Ovary (tissue), 10 donors: ENCODE measurements around the gene CHERP. TPM values are rescaled to one million over a fixed set of nuclear protein-coding genes. Genes with fewer than 3 reads are reported as not detected.
A peak's percentile ranks its signal among the peaks of the same experiment; 100 is the strongest.

Experiments used
- DNase-seq, 5 donors: peaks; one replicate each; pipeline ENCODE4 v3.0.0-alpha.2; 2019 to 2020
- H3K27ac ChIP-seq, 2 donors: fragments of 200-600 bp; one replicate each; pipeline versions ENCODE4 v1.5.1 to v1.8.0; 2019 to 2022
- H3K27me3 ChIP-seq: fragments of 200-600 bp; one replicate; pipeline ENCODE4 v1.8.0; 2022
- H3K36me3 ChIP-seq: fragments of 200-600 bp; sonication (generic); one replicate; pipeline ENCODE4 v1.5.1; 2019
- H3K4me1 ChIP-seq: one replicate; pipeline ENCODE4 v1.8.1; 2013; ENCODE audit warnings: mild to moderate bottlenecking, moderate library complexity; ENCODE audit not compliant: insufficient read depth
- H3K4me3 ChIP-seq: fragments of 200-600 bp; sonication (generic); one replicate; pipeline ENCODE4 v1.5.1; 2017
- H3K9me3 ChIP-seq, 2 donors: fragments of 200-600 bp in 1 of 2; sonication (generic) in 1 of 2; one replicate each; pipeline versions ENCODE4 v1.5.1 to v1.8.1; 2013 to 2019; ENCODE audit warnings: mild to moderate bottlenecking in 1 of 2, moderate library complexity in 1 of 2
- CTCF ChIP-seq, 3 donors: fragments of 450-650 bp in 2 of 3; fragments of 200-600 bp in 1 of 3; IDR thresholded peaks; one replicate each; pipeline versions ENCODE4 v1.5.1 to v1.8.0; 2016 to 2022; ENCODE audit warnings: antibody characterized with exemption in 3 of 3, mild to moderate bottlenecking in 1 of 3
- EP300 ChIP-seq: sonication (generic); formaldehyde crosslinking; IDR thresholded peaks from one replicate; pipeline ENCODE4 v1.6.1; 2017; ENCODE audit warnings: antibody characterized with exemption
- POLR2A ChIP-seq: fragments of 450-650 bp; IDR thresholded peaks from one replicate; pipeline ENCODE4 v1.6.1; 2017; ENCODE audit warnings: antibody characterized with exemption, mild to moderate bottlenecking, moderate library complexity
- WGBS, 3 donors: extraction: QIAGEN DNeasy Blood & Tissue Kit in 1 of 3; methylation state at CpG; one replicate each; pipeline versions ENCODE4 v1.1.5 to v1.1.7; 2013 to 2017; 5-methylcytosine and 5-hydroxymethylcytosine counted together
- intact Hi-C, 4 donors: fragments of 100-400 bp; cut with DNase I; formaldehyde crosslinking; loops; one replicate each; pipeline versions ENCODE4 v1.11.0 to v1.15.1; 2022 to 2023
- long read RNA-seq, 3 donors: library from polyadenylated mRNA in 2 of 3; unstranded in 2 of 3; transcript quantifications; one replicate each; pipeline ENCODE4 v2.0.0 and lab custom pipeline, GENCODE V29; 2021 to 2026
- polyA plus RNA-seq, 2 donors: library from polyadenylated mRNA; stranded (reverse); fragments of 200-250 nt in 1 of 2; fragments of 350-450 nt in 1 of 2; fragmentation: Illumina TruSeq in 1 of 2; extraction: RNeasy Lipid Tissue Mini Kit (QIAGEN cat#74804) in 1 of 2; gene quantifications; one replicate each; pipeline ENCODE4 v1.2.3, GENCODE V29; 2013 to 2014
- total RNA-seq, 7 donors: library from RNA; depleted of rRNA in 2 of 7; stranded (reverse); fragments of >200 nt in 2 of 7; fragmentation: NEBNext Ultra II Directional in 3 of 7; extraction: Animal tissue kit (Norgen Biotek cat#: 25700) in 3 of 7; gene quantifications; one replicate each; pipeline versions ENCODE4 v1.1.0 to v1.2.4, GENCODE V29; 2016 to 2023
- donor health status: DM: no; HTN: no; CAD: no; lungs with moderate emphysema.
- donor health status: DM: no; HTN: no; CAD: no.
- donor health status: Bipolar disorder and iron deficiency.
- donor health status: DM: yes; HTN: yes; CAD: no.
- donor health status: DM: no; HTN: no; CAD: no.
- donor health status: DM: yes; HTN: yes; CAD: no.

Gene CHERP
- 10 to 100 TPM in 6 of 7 donors, 1 to 10 TPM in 1; 8.9 to 52.6 (median 47.9) TPM for total RNA-seq
- polyA plus RNA-seq = 10 to 100 TPM in 1 of 2 donors, 1 to 10 TPM in 1; 5.9 to 26.3 TPM
- long read RNA-seq, donor 1, partial matches to known transcripts = 45 of 53 reads
- long read RNA-seq, donor 1, other reads (novel, unspliced or antisense) = 6 of 53 reads
- long read RNA-seq, donor 2, full-length matches to known transcripts = 8 of 27 reads
- long read RNA-seq, donor 2, partial matches to known transcripts = 19 of 27 reads
- long read RNA-seq, donor 2, other reads (novel, unspliced or antisense) = 0 of 27 reads
- long read RNA-seq, donor 3, full-length matches to known transcripts = 13 of 54 reads
- long read RNA-seq, donor 3, partial matches to known transcripts = 37 of 54 reads
- long read RNA-seq, donor 3, other reads (novel, unspliced or antisense) = 4 of 54 reads

GRCh38 chr19:16542045-16542909, at the start of gene CHERP:
Gene CHERP, minus strand, starts transcription at chr19:16542437. Its CDS starts 59 bp downstream, at chr19:16542378.
- no peaks in the 10 kb centered on the region for H3K9me3 ChIP-seq
- intact Hi-C loops = no loop called here
- WGBS, 3 donors = 0% methylated on average over 71 to 108 of the region's 108 CpGs
- peak; percentile 92 to 96 (median 94) for DNase-seq
- peak within 1 kb of the TSS; percentile 76 to 78 for H3K27ac ChIP-seq
- TF ChIP-seq CTCF (IDR thresholded peaks at IDR 0.05) = peak in 1 of 3 donors; percentile 29
- no peak for TF ChIP-seq EP300
- TF ChIP-seq POLR2A = peak; percentile 80
- H3K36me3 ChIP-seq = no peaks in the 10 kb centered on the region
- no peaks in the 10 kb centered on the region for H3K27me3 ChIP-seq
- H3K4me3 ChIP-seq = peak within 1 kb of the TSS; percentile 84
- H3K4me1 ChIP-seq = peaks cover 10% of the 10 kb centered on the region

- Histone ChIP-seq H3K27ac (no peak overlapping the region), H3K27me3 (no peaks in the 10 kb centered on the region), H3K9me3 (no peaks in the 10 kb centered on the region), H3K4me3 (no peak overlapping the region), H3K4me1 (peaks cover 23% of the 10 kb centered on the region), H3K36me3 (no peaks in the 10 kb centered on the region)
- no peak for DNase-seq
- WGBS, 3 donors = 80 to 90% (median 84%) methylated on average over 9 of the region's 9 CpGs
- intact Hi-C loops = no loop called here
- TF ChIP-seq CTCF (IDR thresholded peaks at IDR 0.05) = no peak
These were observed 48.9 kb upstream of the CHERP start for GRCh38 chr19:16590876-16591802.

GRCh38 chr19:16589917-16590316, 47.7 kb upstream of the CHERP start:
- intact Hi-C loops = loop anchor here in 1 of 4 donors (5.0 kb wide), 1 partner anchor 32 kb away; no protein-coding TSS in a partner anchor
- DNase-seq = no peak
- Histone ChIP-seq H3K4me3 (no peak overlapping the region), H3K4me1 (peaks cover 23% of the 10 kb centered on the region), H3K27me3 (no peaks in the 10 kb centered on the region), H3K9me3 (no peaks in the 10 kb centered on the region), H3K27ac (no peak overlapping the region), H3K36me3 (no peaks in the 10 kb centered on the region)
- WGBS, 3 donors = 77 to 86% (median 84%) methylated on average over 3 of the region's 3 CpGs
- no peak for TF ChIP-seq POLR2A
- TF ChIP-seq EP300 = no peak
- TF ChIP-seq CTCF (IDR thresholded peaks at IDR 0.05) = no peak
